Measurements from ENCODE around the gene CPEB2. TPM values are rescaled to one million over a fixed set of nuclear protein-coding genes. Genes with fewer than 3 reads are reported as not detected.
A peak's percentile ranks its signal among the peaks of the same experiment; 100 is the strongest.

Gene CPEB2
- total and polyA plus RNA-seq, 3 experiments from 2014 or later = 0.84 to 9.3 (median 9.1) TPM

GRCh38 chr4:15040916-15041463 is 38.7 kb downstream of the CPEB2 start:
- ChIA-PET CTCF (no interaction called here), POLR2A (no interaction called here)

GRCh38 chr4:15042529-15043167 is 40.4 kb downstream of the CPEB2 start:
- ChIA-PET CTCF (no interaction called here), POLR2A (no interaction called here)
- no peaks in the 10 kb centered on the region for H3K27me3 Mint-ChIP-seq
- H3K27ac Mint-ChIP-seq = no peak overlapping the region
- no peaks in the 10 kb centered on the region for H3K9me3 Mint-ChIP-seq
- Histone ChIP-seq H3K4me3 (ENCODE audit: low read length) (no peak overlapping the region), H3K36me3 (ENCODE audit: insufficient read depth, low read length) (no peaks in the 10 kb centered on the region), H3K4me1 (ENCODE audit: insufficient read depth, low read length) (no peaks in the 10 kb centered on the region), H3K27ac (ENCODE audit: low read depth, low read length) (no peak overlapping the region), H3K27me3 (ENCODE audit: insufficient read depth, low read length, poor library complexity, severe bottlenecking) (no peaks in the 10 kb centered on the region), H3K9me3 (ENCODE audit: low read length) (no peaks in the 10 kb centered on the region)
- H3K36me3 Mint-ChIP-seq = peaks cover 0 to 31% (median 8%) of the 10 kb centered on the region in 3 donors
- no peak for DNase-seq
- H3K4me1 Mint-ChIP-seq = peaks cover 8 to 23% (median 17%) of the 10 kb centered on the region in 3 donors
- H3K4me3 Mint-ChIP-seq = no peak overlapping the region

More at GRCh38 chr4:15040916-15041463, 38.7 kb downstream of the CPEB2 start:
- Mint-ChIP-seq H3K36me3 (peaks cover 0 to 34% (median 8%) of the 10 kb centered on the region in 3 donors), H3K9me3 (no peaks in the 10 kb centered on the region), H3K4me3 (no peak overlapping the region), H3K4me1 (peaks cover 7 to 16% (median 12%) of the 10 kb centered on the region in 3 donors), H3K27ac (peak overlapping the region in 2 of 8 donors; percentile 31 to 38), H3K27me3 (no peaks in the 10 kb centered on the region)
- no peak overlapping the region for H3K4me3 ChIP-seq (ENCODE audit: low read length)
- H3K4me1 ChIP-seq (ENCODE audit: insufficient read depth, low read length) = no peaks in the 10 kb centered on the region
- H3K27me3 ChIP-seq (ENCODE audit: insufficient read depth, low read length, poor library complexity, severe bottlenecking) = no peaks in the 10 kb centered on the region
- H3K9me3 ChIP-seq (ENCODE audit: low read length) = no peaks in the 10 kb centered on the region
- no peak overlapping the region for H3K27ac ChIP-seq (ENCODE audit: low read depth, low read length)
- no peak for DNase-seq
- H3K36me3 ChIP-seq (ENCODE audit: insufficient read depth, low read length) = no peaks in the 10 kb centered on the region

GRCh38 chr4:15043226-15043625 is 40.9 kb downstream of the CPEB2 start:
- Histone ChIP-seq H3K27me3 (ENCODE audit: insufficient read depth, low read length, poor library complexity, severe bottlenecking) (no peaks in the 10 kb centered on the region), H3K27ac (ENCODE audit: low read depth, low read length) (no peak overlapping the region), H3K9me3 (ENCODE audit: low read length) (no peaks in the 10 kb centered on the region), H3K4me1 (ENCODE audit: insufficient read depth, low read length) (no peaks in the 10 kb centered on the region), H3K4me3 (ENCODE audit: low read length) (no peak overlapping the region), H3K36me3 (ENCODE audit: insufficient read depth, low read length) (no peaks in the 10 kb centered on the region)
- no peak overlapping the region for H3K27ac Mint-ChIP-seq
- no peak for DNase-seq
- POLR2A ChIA-PET = no interaction called here
- peaks cover 8 to 23% (median 17%) of the 10 kb centered on the region in 3 donors for H3K4me1 Mint-ChIP-seq
- no peaks in the 10 kb centered on the region for H3K27me3 Mint-ChIP-seq
- no peaks in the 10 kb centered on the region for H3K9me3 Mint-ChIP-seq
- CTCF ChIA-PET = no interaction called here
- no peak overlapping the region for H3K4me3 Mint-ChIP-seq
- H3K36me3 Mint-ChIP-seq = peaks cover 0 to 28% (median 9%) of the 10 kb centered on the region in 3 donors

- CTCF ChIA-PET = no interaction called here
These were observed 41.6 kb downstream of the CPEB2 start for GRCh38 chr4:15043922-15044321.

GRCh38 chr4:15054541-15054940 is 52.3 kb downstream of the CPEB2 start:
- peaks cover 0 to 47% (median 24%) of the 10 kb centered on the region in 3 donors for H3K36me3 Mint-ChIP-seq
- POLR2A ChIA-PET = no interaction called here

More at GRCh38 chr4:15043922-15044321, 41.6 kb downstream of the CPEB2 start:
- POLR2A ChIA-PET = no interaction called here
- no peak overlapping the region for H3K4me3 ChIP-seq (ENCODE audit: low read length)
- Mint-ChIP-seq H3K4me3 (no peak overlapping the region), H3K36me3 (peaks cover 0 to 25% (median 13%) of the 10 kb centered on the region in 3 donors), H3K27ac (no peak overlapping the region), H3K9me3 (no peaks in the 10 kb centered on the region), H3K27me3 (no peaks in the 10 kb centered on the region), H3K4me1 (peaks cover 6 to 19% (median 14%) of the 10 kb centered on the region in 3 donors)
- no peak overlapping the region for H3K27ac ChIP-seq (ENCODE audit: low read depth, low read length)
- no peaks in the 10 kb centered on the region for H3K9me3 ChIP-seq (ENCODE audit: low read length)
- H3K36me3 ChIP-seq (ENCODE audit: insufficient read depth, low read length) = no peaks in the 10 kb centered on the region
- DNase-seq = no peak
- no peaks in the 10 kb centered on the region for H3K27me3 ChIP-seq (ENCODE audit: insufficient read depth, low read length, poor library complexity, severe bottlenecking)
- no peaks in the 10 kb centered on the region for H3K4me1 ChIP-seq (ENCODE audit: insufficient read depth, low read length)

GRCh38 chr4:15060213-15060612 is 57.9 kb downstream of the CPEB2 start:
- Mint-ChIP-seq H3K27ac (no peak overlapping the region), H3K27me3 (no peaks in the 10 kb centered on the region), H3K36me3 (peaks cover 5 to 48% (median 16%) of the 10 kb centered on the region in 3 donors), H3K4me1 (peaks cover 0 to 5% (median 1%) of the 10 kb centered on the region in 3 donors), H3K9me3 (no peaks in the 10 kb centered on the region), H3K4me3 (no peak overlapping the region)
- Histone ChIP-seq H3K4me1 (ENCODE audit: insufficient read depth, low read length) (no peaks in the 10 kb centered on the region), H3K27ac (ENCODE audit: low read depth, low read length) (no peak overlapping the region), H3K36me3 (ENCODE audit: insufficient read depth, low read length) (no peaks in the 10 kb centered on the region), H3K9me3 (ENCODE audit: low read length) (no peaks in the 10 kb centered on the region), H3K4me3 (ENCODE audit: low read length) (no peak overlapping the region), H3K27me3 (ENCODE audit: insufficient read depth, low read length, poor library complexity, severe bottlenecking) (no peaks in the 10 kb centered on the region)
- ChIA-PET POLR2A (no interaction called here), CTCF (no interaction called here)
- DNase-seq = no peak

More at GRCh38 chr4:15054541-15054940, 52.3 kb downstream of the CPEB2 start:
- H3K4me3 Mint-ChIP-seq = no peak overlapping the region
- Histone ChIP-seq H3K4me3 (ENCODE audit: low read length) (no peak overlapping the region), H3K27ac (ENCODE audit: low read depth, low read length) (no peak overlapping the region), H3K4me1 (ENCODE audit: insufficient read depth, low read length) (no peaks in the 10 kb centered on the region), H3K36me3 (ENCODE audit: insufficient read depth, low read length) (peaks cover 4% of the 10 kb centered on the region), H3K27me3 (ENCODE audit: insufficient read depth, low read length, poor library complexity, severe bottlenecking) (no peaks in the 10 kb centered on the region), H3K9me3 (ENCODE audit: low read length) (no peaks in the 10 kb centered on the region)
- no peak for DNase-seq
- no peaks in the 10 kb centered on the region for H3K9me3 Mint-ChIP-seq
- H3K4me1 Mint-ChIP-seq = peaks cover 4 to 20% (median 11%) of the 10 kb centered on the region in 3 donors
- peak overlapping the region in 2 of 8 donors; percentile 16 to 20 for H3K27ac Mint-ChIP-seq
- CTCF ChIA-PET = no interaction called here
- H3K27me3 Mint-ChIP-seq = no peaks in the 10 kb centered on the region

GRCh38 chr4:15063341-15063740 is 61.1 kb downstream of the CPEB2 start:
- no peak overlapping the region for H3K4me3 Mint-ChIP-seq
- no peak overlapping the region for H3K4me3 ChIP-seq (ENCODE audit: low read length)
- no peak for DNase-seq
- H3K4me1 Mint-ChIP-seq = no peaks in the 10 kb centered on the region
- no peaks in the 10 kb centered on the region for H3K4me1 ChIP-seq (ENCODE audit: insufficient read depth, low read length)
- H3K27ac Mint-ChIP-seq = no peak overlapping the region
- ChIA-PET CTCF (no interaction called here), POLR2A (no interaction called here)
- H3K27me3 ChIP-seq (ENCODE audit: insufficient read depth, low read length, poor library complexity, severe bottlenecking) = no peaks in the 10 kb centered on the region
- peaks cover 5% of the 10 kb centered on the region for H3K36me3 ChIP-seq (ENCODE audit: insufficient read depth, low read length)
- H3K27me3 Mint-ChIP-seq = no peaks in the 10 kb centered on the region
- H3K27ac ChIP-seq (ENCODE audit: low read depth, low read length) = no peak overlapping the region
- H3K9me3 Mint-ChIP-seq = no peaks in the 10 kb centered on the region
- H3K9me3 ChIP-seq (ENCODE audit: low read length) = no peaks in the 10 kb centered on the region
- H3K36me3 Mint-ChIP-seq = peaks cover 9 to 52% (median 15%) of the 10 kb centered on the region in 3 donors

- no peak overlapping the region for H3K4me3 ChIP-seq (ENCODE audit: low read length)
- H3K27me3 Mint-ChIP-seq = no peaks in the 10 kb centered on the region
- ChIA-PET POLR2A (no interaction called here), CTCF (no interaction called here)
- H3K36me3 Mint-ChIP-seq = peaks cover 10 to 47% (median 13%) of the 10 kb centered on the region in 3 donors
- H3K27ac ChIP-seq (ENCODE audit: low read depth, low read length) = no peak overlapping the region
- no peak overlapping the region for H3K27ac Mint-ChIP-seq
- no peak overlapping the region for H3K4me3 Mint-ChIP-seq
- no peaks in the 10 kb centered on the region for H3K4me1 ChIP-seq (ENCODE audit: insufficient read depth, low read length)
- no peaks in the 10 kb centered on the region for H3K4me1 Mint-ChIP-seq
- DNase-seq = no peak
- H3K27me3 ChIP-seq (ENCODE audit: insufficient read depth, low read length, poor library complexity, severe bottlenecking) = no peaks in the 10 kb centered on the region
- H3K9me3 ChIP-seq (ENCODE audit: low read length) = no peaks in the 10 kb centered on the region
- no peaks in the 10 kb centered on the region for H3K9me3 Mint-ChIP-seq
- peaks cover 5% of the 10 kb centered on the region for H3K36me3 ChIP-seq (ENCODE audit: insufficient read depth, low read length)
These were observed 63.2 kb downstream of the CPEB2 start for GRCh38 chr4:15065516-15065915.
